ENCODE results near the gene VWA3B. TPM values are rescaled to one million over a fixed set of nuclear protein-coding genes. Genes with fewer than 3 reads are reported as not detected.
A peak's percentile ranks its signal among the peaks of the same experiment; 100 is the strongest.

Gene VWA3B
- total and polyA plus RNA-seq, 5 donors from 2014 or later: not detected

GRCh38 chr2:98102878-98103277 lies 15.9 kb downstream of the VWA3B start:
- no peak for ATAC-seq (ENCODE audit: low read depth in 2 of 2)
- H3K4me3 Mint-ChIP-seq: no peak overlapping the region
- H3K36me3 Mint-ChIP-seq: no peaks in the 10 kb centered on the region
- no peaks in the 10 kb centered on the region for H3K4me1 Mint-ChIP-seq
- H3K27me3 ChIP-seq (ENCODE audit: control insufficient read depth, insufficient read depth, low read length): peaks cover 9% of the 10 kb centered on the region
- H3K36me3 ChIP-seq (ENCODE audit: control insufficient read depth, insufficient read depth, low read length): no peaks in the 10 kb centered on the region
- H3K4me3 ChIP-seq (ENCODE audit: low read depth, low read length): no peak overlapping the region
- peaks cover 9% of the 10 kb centered on the region for H3K27me3 Mint-ChIP-seq
- no peak overlapping the region for H3K27ac Mint-ChIP-seq
- H3K9me3 ChIP-seq (ENCODE audit: control insufficient read depth in 2 of 2, low read length in 2 of 2): peaks cover 9 to 14% of the 10 kb centered on the region in 2 experiments
- H3K4me1 ChIP-seq (ENCODE audit: control insufficient read depth, insufficient read depth, low read length, poor library complexity, severe bottlenecking): no peaks in the 10 kb centered on the region
- DNase-seq: no peak
- no peak overlapping the region for H3K27ac ChIP-seq (ENCODE audit: insufficient read depth, low read length, poor library complexity, severe bottlenecking)
- H3K9me3 Mint-ChIP-seq: peaks cover 5 to 22% (median 7%) of the 10 kb centered on the region in 7 donors

DNA sequence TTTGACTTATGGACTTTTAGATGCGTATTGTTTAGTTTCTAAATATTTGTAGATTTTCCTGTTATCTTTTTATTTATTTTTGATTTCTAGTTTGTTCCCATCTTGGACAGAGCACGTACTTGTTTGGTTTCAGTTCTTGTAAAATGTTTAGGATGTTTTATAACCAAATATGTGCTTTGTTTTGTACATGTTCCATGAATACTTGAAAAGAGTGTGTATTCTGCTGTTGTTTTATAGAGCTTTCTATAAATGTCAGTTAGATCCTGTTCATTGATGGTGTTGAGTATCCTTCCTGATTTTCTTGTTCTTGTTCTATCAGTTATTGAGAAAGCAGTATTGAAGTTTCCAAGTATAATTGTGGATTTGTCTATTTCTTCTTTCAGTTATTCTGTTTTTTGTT lies 21.1 kb downstream of the VWA3B start:
- no peak overlapping the region for H3K4me3 Mint-ChIP-seq
- Histone ChIP-seq H3K27me3 (ENCODE audit: control insufficient read depth, insufficient read depth, low read length) (peaks cover 7% of the 10 kb centered on the region), H3K4me3 (ENCODE audit: low read depth, low read length) (no peak overlapping the region), H3K27ac (ENCODE audit: insufficient read depth, low read length, poor library complexity, severe bottlenecking) (no peak overlapping the region), H3K4me1 (ENCODE audit: control insufficient read depth, insufficient read depth, low read length, poor library complexity, severe bottlenecking) (no peaks in the 10 kb centered on the region), H3K36me3 (ENCODE audit: control insufficient read depth, insufficient read depth, low read length) (no peaks in the 10 kb centered on the region), H3K9me3 (ENCODE audit: control insufficient read depth in 2 of 2, low read length in 2 of 2) (peaks cover 9 to 16% of the 10 kb centered on the region in 2 experiments)
- peak overlapping the region in 1 of 3 donors; percentile 49 for H3K27ac Mint-ChIP-seq
- no peaks in the 10 kb centered on the region for H3K4me1 Mint-ChIP-seq
- DNase-seq (no peak), ATAC-seq (ENCODE audit: low read depth in 2 of 2) (no peak)
- H3K27me3 Mint-ChIP-seq: peaks cover 43% of the 10 kb centered on the region
- H3K36me3 Mint-ChIP-seq: peaks cover 5% of the 10 kb centered on the region
- H3K9me3 Mint-ChIP-seq: peaks cover 4 to 34% (median 9%) of the 10 kb centered on the region in 7 donors

DNA sequence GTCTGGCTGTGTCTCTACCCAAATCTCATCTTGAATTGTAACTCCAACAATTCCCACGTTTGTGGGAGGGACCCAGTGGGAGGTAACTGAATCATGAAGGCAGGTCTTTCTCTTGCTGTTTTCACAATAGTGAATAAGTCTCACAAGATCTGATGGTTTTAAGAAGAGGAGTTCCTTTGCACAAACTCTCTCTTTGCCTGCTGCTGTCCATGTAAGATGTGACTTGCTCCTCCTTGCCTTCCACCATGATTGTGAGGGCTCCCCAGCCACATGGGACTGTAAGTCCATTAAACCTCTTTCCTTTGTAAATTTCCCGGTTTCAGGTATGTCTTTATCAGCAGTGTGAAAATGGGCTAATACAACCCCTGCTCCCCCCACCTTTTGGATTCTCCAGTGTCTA lies 23.8 kb downstream of the VWA3B start:
- H3K9me3 Mint-ChIP-seq: peaks cover 3 to 26% (median 9%) of the 10 kb centered on the region in 7 donors
- H3K4me1 ChIP-seq (ENCODE audit: control insufficient read depth, insufficient read depth, low read length, poor library complexity, severe bottlenecking): no peaks in the 10 kb centered on the region

DNA sequence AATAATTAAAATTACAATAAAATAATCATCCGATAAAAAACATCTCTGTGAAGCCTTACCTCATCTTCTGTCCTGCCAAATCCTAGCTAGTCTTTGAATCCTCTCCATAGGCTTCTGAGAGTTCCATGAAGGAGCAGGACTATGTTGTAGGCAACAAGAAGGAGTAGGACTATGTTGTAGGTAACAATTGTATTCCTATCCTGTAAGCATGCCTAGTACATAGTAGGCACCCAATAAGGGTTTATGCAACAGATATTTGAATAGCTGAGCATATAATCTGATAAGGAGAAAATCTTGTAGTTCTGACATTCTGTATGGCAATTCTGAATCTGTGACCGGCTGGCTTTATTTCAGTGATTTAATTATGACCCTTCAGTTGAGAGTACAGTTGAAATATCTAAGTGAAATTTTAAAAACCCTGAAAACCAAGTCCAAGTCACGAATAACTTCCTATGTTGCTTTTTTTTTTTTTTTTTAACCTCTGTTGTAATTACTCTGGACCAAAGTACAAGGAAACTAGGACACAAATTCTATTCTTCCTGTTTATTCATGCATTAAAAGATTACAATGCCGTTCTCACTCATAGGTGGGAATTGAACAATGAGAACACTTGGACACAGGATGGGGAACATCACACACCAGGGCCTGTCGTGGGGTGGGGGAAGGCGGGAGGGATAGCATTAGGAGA lies 27.8 kb downstream of the VWA3B start:
- DNase-seq (no peak), ATAC-seq (ENCODE audit: low read depth in 2 of 2) (no peak)
- no peak overlapping the region for H3K27ac Mint-ChIP-seq
- H3K4me3 Mint-ChIP-seq: no peak overlapping the region
- H3K27me3 Mint-ChIP-seq: peaks cover 66% of the 10 kb centered on the region
- Histone ChIP-seq H3K4me1 (ENCODE audit: control insufficient read depth, insufficient read depth, low read length, poor library complexity, severe bottlenecking) (no peaks in the 10 kb centered on the region), H3K9me3 (ENCODE audit: control insufficient read depth in 2 of 2, low read length in 2 of 2) (peaks cover 10 to 21% of the 10 kb centered on the region in 2 experiments), H3K4me3 (ENCODE audit: low read depth, low read length) (no peak overlapping the region), H3K27ac (ENCODE audit: insufficient read depth, low read length, poor library complexity, severe bottlenecking) (no peak overlapping the region), H3K36me3 (ENCODE audit: control insufficient read depth, insufficient read depth, low read length) (no peaks in the 10 kb centered on the region), H3K27me3 (ENCODE audit: control insufficient read depth, insufficient read depth, low read length) (peaks cover 20% of the 10 kb centered on the region)
- no peaks in the 10 kb centered on the region for H3K4me1 Mint-ChIP-seq
- H3K9me3 Mint-ChIP-seq: peaks cover 3 to 27% (median 8%) of the 10 kb centered on the region in 7 donors
- peaks cover 6% of the 10 kb centered on the region for H3K36me3 Mint-ChIP-seq

More for the DNA sequence above, 23.8 kb downstream of the VWA3B start:
- no peak overlapping the region for H3K27ac Mint-ChIP-seq
- Histone ChIP-seq H3K27ac (ENCODE audit: insufficient read depth, low read length, poor library complexity, severe bottlenecking) (no peak overlapping the region), H3K36me3 (ENCODE audit: control insufficient read depth, insufficient read depth, low read length) (no peaks in the 10 kb centered on the region), H3K4me3 (ENCODE audit: low read depth, low read length) (no peak overlapping the region), H3K9me3 (ENCODE audit: control insufficient read depth in 2 of 2, low read length in 2 of 2) (peaks cover 10 to 21% of the 10 kb centered on the region in 2 experiments), H3K27me3 (ENCODE audit: control insufficient read depth, insufficient read depth, low read length) (peaks cover 16% of the 10 kb centered on the region)
- peaks cover 6% of the 10 kb centered on the region for H3K36me3 Mint-ChIP-seq
- H3K4me3 Mint-ChIP-seq: no peak overlapping the region
- no peaks in the 10 kb centered on the region for H3K4me1 Mint-ChIP-seq
- peaks cover 53% of the 10 kb centered on the region for H3K27me3 Mint-ChIP-seq
- DNase-seq (no peak), ATAC-seq (ENCODE audit: low read depth in 2 of 2) (no peak)

DNA sequence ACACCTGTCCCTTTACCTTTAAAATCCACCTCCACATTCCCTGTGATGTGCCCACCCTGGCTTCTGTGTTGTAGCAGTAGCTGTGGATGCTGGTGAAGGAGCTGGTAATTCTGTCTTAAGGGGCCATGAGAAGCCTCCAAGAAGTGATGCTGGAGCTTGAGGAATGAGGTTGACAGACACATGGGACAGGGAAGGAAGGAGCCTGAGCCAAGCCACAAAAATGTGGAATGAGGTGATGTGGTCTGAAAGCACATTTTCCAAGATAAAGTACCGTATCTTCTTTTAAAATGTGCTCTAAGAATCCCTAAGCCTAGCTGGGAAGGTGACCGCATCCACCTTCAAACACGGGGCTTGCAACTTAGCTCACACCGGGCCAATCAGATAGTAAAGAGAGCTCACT lies 31.2 kb downstream of the VWA3B start:
- Mint-ChIP-seq H3K4me3 (no peak overlapping the region), H3K27me3 (peaks cover 44% of the 10 kb centered on the region), H3K4me1 (no peaks in the 10 kb centered on the region), H3K36me3 (peaks cover under 1% of the 10 kb centered on the region), H3K9me3 (peaks cover 0 to 10% (median 3%) of the 10 kb centered on the region in 7 donors), H3K27ac (no peak overlapping the region)
- Histone ChIP-seq H3K4me1 (ENCODE audit: control insufficient read depth, insufficient read depth, low read length, poor library complexity, severe bottlenecking) (no peaks in the 10 kb centered on the region), H3K36me3 (ENCODE audit: control insufficient read depth, insufficient read depth, low read length) (no peaks in the 10 kb centered on the region), H3K4me3 (ENCODE audit: low read depth, low read length) (no peak overlapping the region), H3K9me3 (ENCODE audit: control insufficient read depth in 2 of 2, low read length in 2 of 2) (peaks cover 8 to 9% of the 10 kb centered on the region in 2 experiments), H3K27ac (ENCODE audit: insufficient read depth, low read length, poor library complexity, severe bottlenecking) (no peak overlapping the region), H3K27me3 (ENCODE audit: control insufficient read depth, insufficient read depth, low read length) (peaks cover 13% of the 10 kb centered on the region)
- ATAC-seq (ENCODE audit: low read depth in 2 of 2) (no peak), DNase-seq (no peak)

DNA sequence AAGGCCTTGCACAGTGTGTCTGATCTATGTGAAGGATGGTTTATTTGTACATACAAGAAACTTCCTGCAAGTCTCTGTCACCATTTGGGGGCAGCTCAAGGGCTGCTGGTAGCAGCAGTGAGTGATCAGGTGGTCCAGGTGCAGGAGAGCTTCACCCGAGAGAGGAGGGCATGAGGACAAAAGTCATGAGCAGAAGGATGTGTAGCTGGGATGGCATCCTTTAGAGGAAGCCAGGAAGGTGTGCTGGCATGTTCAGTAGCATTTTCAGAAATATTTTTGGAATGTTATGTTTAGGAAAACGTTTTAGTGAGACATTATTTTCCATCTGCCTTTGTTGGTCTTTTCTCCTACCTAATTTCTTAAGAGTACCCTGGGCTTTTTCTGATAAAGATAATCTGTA lies 31.9 kb downstream of the VWA3B start:
- H3K4me1 Mint-ChIP-seq: no peaks in the 10 kb centered on the region
- Histone ChIP-seq H3K4me3 (ENCODE audit: low read depth, low read length) (no peak overlapping the region), H3K27ac (ENCODE audit: insufficient read depth, low read length, poor library complexity, severe bottlenecking) (no peak overlapping the region), H3K36me3 (ENCODE audit: control insufficient read depth, insufficient read depth, low read length) (no peaks in the 10 kb centered on the region), H3K27me3 (ENCODE audit: control insufficient read depth, insufficient read depth, low read length) (peaks cover 10% of the 10 kb centered on the region), H3K4me1 (ENCODE audit: control insufficient read depth, insufficient read depth, low read length, poor library complexity, severe bottlenecking) (no peaks in the 10 kb centered on the region), H3K9me3 (ENCODE audit: control insufficient read depth in 2 of 2, low read length in 2 of 2) (peaks cover under 1 to 3% of the 10 kb centered on the region in 2 experiments)
- H3K36me3 Mint-ChIP-seq: no peaks in the 10 kb centered on the region
- peaks cover 0 to 5% (median 0%) of the 10 kb centered on the region in 7 donors for H3K9me3 Mint-ChIP-seq
- no peak for DNase-seq
- H3K27ac Mint-ChIP-seq: no peak overlapping the region
- no peak overlapping the region for H3K4me3 Mint-ChIP-seq
- H3K27me3 Mint-ChIP-seq: peaks cover 44% of the 10 kb centered on the region
- no peak for ATAC-seq (ENCODE audit: low read depth in 2 of 2)

DNA sequence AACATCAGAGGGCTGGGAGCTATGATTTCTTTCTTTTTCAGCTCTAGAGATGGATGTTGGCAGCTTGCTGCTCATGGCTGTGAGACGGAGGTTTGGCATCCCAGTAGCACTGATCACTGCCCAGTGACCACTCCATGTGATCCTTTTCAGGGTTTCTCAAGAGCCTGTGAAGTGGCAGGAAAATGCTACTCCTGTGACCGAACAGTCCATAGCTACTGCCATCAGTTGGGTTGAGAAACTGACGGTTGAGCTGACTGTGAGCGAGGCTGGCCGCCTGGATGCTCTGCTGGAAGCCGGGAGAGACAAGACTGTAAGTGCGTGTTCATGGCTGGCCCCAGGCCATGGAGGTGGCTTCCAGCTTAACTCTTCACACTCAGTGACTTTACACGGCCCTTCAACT lies 34.2 kb downstream of the VWA3B start:
- Histone ChIP-seq H3K36me3 (ENCODE audit: control insufficient read depth, insufficient read depth, low read length) (no peaks in the 10 kb centered on the region), H3K4me1 (ENCODE audit: control insufficient read depth, insufficient read depth, low read length, poor library complexity, severe bottlenecking) (no peaks in the 10 kb centered on the region), H3K4me3 (ENCODE audit: low read depth, low read length) (no peak overlapping the region), H3K27ac (ENCODE audit: insufficient read depth, low read length, poor library complexity, severe bottlenecking) (no peak overlapping the region), H3K27me3 (ENCODE audit: control insufficient read depth, insufficient read depth, low read length) (peaks cover 4% of the 10 kb centered on the region), H3K9me3 (ENCODE audit: control insufficient read depth in 2 of 2, low read length in 2 of 2) (no peaks in the 10 kb centered on the region)
- H3K27ac Mint-ChIP-seq: no peak overlapping the region
- DNase-seq (no peak), ATAC-seq (ENCODE audit: low read depth in 2 of 2) (no peak)
- no peak overlapping the region for H3K4me3 Mint-ChIP-seq
- H3K4me1 Mint-ChIP-seq: no peaks in the 10 kb centered on the region
- peaks cover 0 to 2% (median 0%) of the 10 kb centered on the region in 7 donors for H3K9me3 Mint-ChIP-seq
- peaks cover 34% of the 10 kb centered on the region for H3K27me3 Mint-ChIP-seq
- no peaks in the 10 kb centered on the region for H3K36me3 Mint-ChIP-seq

DNA sequence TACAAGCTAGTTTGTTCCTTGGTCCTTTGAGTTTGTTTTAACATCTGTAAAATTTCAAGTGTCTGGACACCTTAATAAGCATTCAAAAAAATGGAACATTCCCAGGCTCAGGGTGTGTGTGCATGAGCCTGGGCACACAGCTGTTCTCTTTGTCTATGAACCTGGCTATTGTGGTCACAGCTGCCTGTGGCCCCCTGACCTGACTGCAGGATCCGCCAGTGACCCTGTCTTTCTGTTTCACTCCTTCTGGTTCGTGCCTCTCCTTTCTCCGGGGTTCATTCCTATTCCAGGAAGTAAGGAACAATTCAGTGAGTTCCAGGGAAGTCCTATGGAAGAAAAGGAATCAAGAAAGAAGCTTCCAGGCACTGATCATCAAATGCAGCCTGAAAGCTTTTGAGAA lies 35.6 kb downstream of the VWA3B start:
- Mint-ChIP-seq H3K4me1 (no peaks in the 10 kb centered on the region), H3K36me3 (no peaks in the 10 kb centered on the region), H3K27ac (no peak overlapping the region), H3K4me3 (no peak overlapping the region), H3K27me3 (peaks cover 33% of the 10 kb centered on the region), H3K9me3 (no peaks in the 10 kb centered on the region)
- Histone ChIP-seq H3K27ac (ENCODE audit: insufficient read depth, low read length, poor library complexity, severe bottlenecking) (no peak overlapping the region), H3K4me1 (ENCODE audit: control insufficient read depth, insufficient read depth, low read length, poor library complexity, severe bottlenecking) (no peaks in the 10 kb centered on the region), H3K36me3 (ENCODE audit: control insufficient read depth, insufficient read depth, low read length) (no peaks in the 10 kb centered on the region), H3K27me3 (ENCODE audit: control insufficient read depth, insufficient read depth, low read length) (peaks cover 4% of the 10 kb centered on the region), H3K4me3 (ENCODE audit: low read depth, low read length) (no peak overlapping the region), H3K9me3 (ENCODE audit: control insufficient read depth in 2 of 2, low read length in 2 of 2) (no peaks in the 10 kb centered on the region)
- ATAC-seq (ENCODE audit: low read depth in 2 of 2) (no peak), DNase-seq (no peak)
